ENCODE results near the gene YPEL4. TPM values are rescaled to one million over a fixed set of nuclear protein-coding genes. Genes with fewer than 3 reads are reported as not detected.

Gene YPEL4
- polyA plus RNA-seq, 1 of the 3 experiments (the other 2 are of a cell fraction), result 2.3 TPM

- peaks cover 16 to 35% of the 10 kb centered on the region in 2 experiments; a peak in 3 of 4 replicates for H3K4me1 ChIP-seq (ENCODE audit: control insufficient read depth in 1 of 2, insufficient read depth in 2 of 2, low read depth in 1 of 2, low read length in 1 of 2)
- no peak overlapping the region for H2AFZ ChIP-seq (ENCODE audit: low read depth)
- no peak overlapping the region for H3K27ac ChIP-seq (ENCODE audit: low read depth in 2 of 2, low read length in 1 of 2)
- H3K27me3 ChIP-seq (ENCODE audit: insufficient read depth), result no peaks in the 10 kb centered on the region
- TF ChIP-seq FOXM1 (IDR thresholded peaks at IDR 0.05; ENCODE audit: low read depth) (no peak), NRF1 (IDR thresholded peaks at IDR 0.05; ENCODE audit: low read depth, low read length) (no peak), JUND (IDR thresholded peaks at IDR 0.05) (no peak), SMC3 (IDR thresholded peaks at IDR 0.05; ENCODE audit: low read depth, low read length) (no peak), ELF1 (IDR thresholded peaks at IDR 0.05) (no peak), TCF12 (IDR thresholded peaks at IDR 0.05) (no peak), CTCF (IDR thresholded peaks at IDR 0.05) (no peak), MEF2A (IDR thresholded peaks at IDR 0.05; ENCODE audit: borderline replicate concordance, low read depth) (no peak), PBX3 (IDR thresholded peaks at IDR 0.05) (no peak), CHD2 (IDR thresholded peaks at IDR 0.05; ENCODE audit: low read length, partially characterized antibody) (no peak), RAD21 (IDR thresholded peaks at IDR 0.05; ENCODE audit: low read length) (no peak), EZH2phosphoT487 (IDR thresholded peaks at IDR 0.05; ENCODE audit: borderline replicate concordance, low read depth) (no peak), NFIC (IDR thresholded peaks at IDR 0.05; ENCODE audit: borderline replicate concordance) (no peak), EP300 (IDR thresholded peaks at IDR 0.05; ENCODE audit: borderline replicate concordance in 1 of 2, low read depth in 1 of 2, low read length in 1 of 2) (no peak), ZBTB33 (IDR thresholded peaks at IDR 0.05; ENCODE audit: borderline replicate concordance, low read depth) (no peak), GABPA (IDR thresholded peaks at IDR 0.05; ENCODE audit: low read depth) (no peak)
- no peak overlapping the region for H3K4me2 ChIP-seq
- H4K20me1 ChIP-seq (ENCODE audit: insufficient read depth), result peaks cover 39% of the 10 kb centered on the region
- DNase-seq, result no peak
- H3K79me2 ChIP-seq (ENCODE audit: insufficient read depth), result peaks cover 20% of the 10 kb centered on the region; the same call in 1 of the 2 replicates
- POLR2A ChIA-PET, result interaction anchor here (0.8 kb wide), 1 partner anchor 9 kb away, joined by 3 read pairs; no protein-coding TSS in a partner anchor
- no peaks in the 10 kb centered on the region for H3K9me3 ChIP-seq
- no peaks in the 10 kb centered on the region for H3K9me2 ChIP-seq
- CTCF ChIA-PET, result interaction anchor here (0.9 to 17.7 kb wide), 4 partner anchors 33 to 301 kb away, joined by 3 to 326 read pairs (median 19); partner anchors contain the start of gene UBE2L6
- H3K36me3 ChIP-seq (replicated peaks in 1 of 2; ENCODE audit: control insufficient read depth in 1 of 2, insufficient read depth in 2 of 2, low read length in 1 of 2), result peaks cover 0 to 4% of the 10 kb centered on the region in 2 experiments
- H3F3A ChIP-seq (replicated peaks; ENCODE audit: insufficient read depth), result peaks cover 21% of the 10 kb centered on the region
- 83% methylated on average over 9 of the region's 10 CpGs for WGBS (ENCODE audit: low lambda C conversion rate)
- no peak overlapping the region for H3K9ac ChIP-seq
- H3K4me3 ChIP-seq (ENCODE audit: low read depth in 2 of 2, low read length in 1 of 2), result no peak overlapping the region
Measured at GRCh38 chr11:57646194-57646798, 3.4 kb downstream of the YPEL4 start.
